ENCODE measurements around the gene TRIM8.
"Not testable (repeated sequence)": the region's sequence is repeated elsewhere in the genome, so short reads cannot be mapped to it uniquely, and the experiment has no call there.

The TRIM8 gene

DNA sequence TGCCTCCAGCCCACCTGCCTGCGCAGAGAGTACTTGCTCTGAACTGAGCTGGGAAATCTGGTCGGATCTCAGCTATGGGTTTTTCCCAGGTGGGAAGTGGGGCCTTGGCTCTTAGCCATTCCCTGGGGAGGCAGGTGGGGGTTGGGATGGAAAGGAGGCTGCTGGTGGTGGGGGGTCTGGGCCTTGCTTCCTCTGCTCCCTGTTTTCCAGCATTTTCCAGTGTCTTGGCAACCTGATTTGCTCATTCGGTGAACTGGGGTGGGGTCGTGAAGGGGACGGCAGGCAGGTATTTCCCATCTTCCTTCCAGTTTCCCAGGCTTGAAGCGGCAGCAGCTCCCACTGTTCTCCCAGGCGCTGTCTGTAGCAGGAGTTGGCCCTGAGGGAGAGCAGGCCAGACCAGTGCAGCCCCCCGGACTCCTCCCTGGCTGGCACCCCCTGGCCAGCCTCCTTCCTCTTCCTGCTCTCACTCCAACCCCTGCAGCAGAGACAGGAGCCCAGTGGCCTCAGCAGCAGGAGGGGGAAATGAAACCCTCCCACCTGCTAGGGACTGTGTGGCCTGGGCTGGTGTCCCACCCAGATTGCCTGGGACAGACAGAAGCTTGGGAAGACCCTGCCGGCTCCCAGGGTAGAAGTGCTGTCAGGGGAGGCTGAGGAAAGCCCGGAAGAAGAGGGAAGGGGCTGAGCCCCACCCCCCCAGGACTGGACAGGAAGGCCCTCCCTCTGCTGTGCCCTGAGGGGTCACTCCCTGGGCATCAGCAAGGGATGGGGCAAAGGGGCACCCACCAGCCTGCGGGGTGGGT, 6.6 kb downstream of the TRIM8 start:
- DNase-seq (ENCODE audit: low read depth): no peak

DNA sequence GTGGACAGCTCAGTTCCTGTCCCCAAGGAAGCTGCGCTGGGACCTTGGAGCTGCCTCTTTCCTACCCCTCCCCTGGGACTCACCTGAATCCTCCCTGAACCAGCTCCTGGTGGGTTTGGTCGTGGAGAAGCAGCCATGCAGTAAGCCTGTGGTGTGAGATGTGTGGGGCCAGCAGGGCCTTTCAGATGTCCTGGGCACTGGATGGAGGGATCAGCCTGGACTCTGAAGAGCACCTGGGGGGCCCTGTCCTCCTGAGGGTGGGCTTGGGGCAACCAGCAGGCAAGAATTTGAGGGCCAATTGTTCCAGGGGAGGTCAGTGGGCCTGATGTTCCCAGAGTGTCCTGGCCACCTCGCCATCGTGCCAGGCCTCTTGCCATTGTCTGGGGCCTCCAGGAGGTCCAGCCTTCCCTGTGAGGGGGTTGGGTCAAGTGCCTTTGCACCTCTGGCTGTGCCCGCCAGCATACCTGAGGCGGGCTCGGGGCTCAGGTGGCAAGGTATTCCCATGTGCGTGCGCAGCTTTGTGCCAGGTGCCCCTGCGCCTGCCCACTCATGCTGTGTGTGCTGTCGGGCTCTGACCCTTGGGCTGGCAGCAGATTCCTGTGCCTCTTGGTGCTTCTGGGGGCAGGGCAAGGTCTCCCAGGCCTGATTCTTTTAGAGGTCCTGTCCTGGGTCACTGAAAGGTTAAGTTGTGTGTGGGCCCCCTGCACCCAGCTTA, 7.3 kb downstream of the TRIM8 start:
- DNase-seq (ENCODE audit: low read depth): no peak

DNA sequence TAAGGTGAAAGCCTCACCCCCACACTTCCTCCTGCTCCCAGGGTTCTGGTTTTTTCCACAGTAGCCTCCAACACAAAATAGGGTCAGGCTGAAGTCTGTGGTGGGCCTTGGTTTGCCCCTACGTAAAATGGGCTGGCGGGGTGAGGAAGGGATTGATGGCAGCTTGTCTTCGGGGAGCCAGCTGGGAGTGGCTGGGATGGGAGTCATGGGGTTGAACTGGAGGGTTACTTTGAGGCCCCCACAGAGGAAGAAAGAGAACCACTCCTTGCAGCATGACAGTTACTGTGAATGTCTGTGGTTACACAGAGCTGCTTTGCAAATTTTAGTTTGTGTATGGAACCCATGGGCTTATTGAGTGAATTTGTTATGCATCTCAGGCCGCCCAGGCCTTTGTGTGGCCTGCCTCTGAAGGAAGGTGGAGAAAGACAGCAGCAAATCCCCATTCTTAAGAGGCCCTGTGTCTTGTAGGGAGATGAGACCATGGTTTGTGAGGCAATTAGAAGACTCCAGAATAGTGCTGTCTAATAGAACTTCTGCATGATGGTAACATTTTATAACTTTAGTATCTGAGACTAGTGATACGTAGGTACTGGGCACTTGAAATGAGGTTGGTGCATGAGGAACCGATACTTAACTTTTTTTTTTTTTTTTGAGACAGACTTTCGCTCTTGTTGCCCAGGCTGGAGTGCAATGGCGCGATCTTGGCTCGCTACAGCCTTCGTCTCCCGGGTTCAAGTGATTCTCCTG, 8.1 kb downstream of the TRIM8 start:
- no peak for DNase-seq (ENCODE audit: low read depth)

- no peak for DNase-seq (ENCODE audit: low read depth)
These were observed 8.8 kb downstream of the TRIM8 start for GRCh38 chr10:102653060-102653459.

GRCh38 chr10:102654566-102654965, 10.3 kb downstream of the TRIM8 start:
- no peak for DNase-seq (ENCODE audit: low read depth)

- no peak for DNase-seq (ENCODE audit: low read depth)
These were observed 10.7 kb downstream of the TRIM8 start for GRCh38 chr10:102654969-102655368.

DNA sequence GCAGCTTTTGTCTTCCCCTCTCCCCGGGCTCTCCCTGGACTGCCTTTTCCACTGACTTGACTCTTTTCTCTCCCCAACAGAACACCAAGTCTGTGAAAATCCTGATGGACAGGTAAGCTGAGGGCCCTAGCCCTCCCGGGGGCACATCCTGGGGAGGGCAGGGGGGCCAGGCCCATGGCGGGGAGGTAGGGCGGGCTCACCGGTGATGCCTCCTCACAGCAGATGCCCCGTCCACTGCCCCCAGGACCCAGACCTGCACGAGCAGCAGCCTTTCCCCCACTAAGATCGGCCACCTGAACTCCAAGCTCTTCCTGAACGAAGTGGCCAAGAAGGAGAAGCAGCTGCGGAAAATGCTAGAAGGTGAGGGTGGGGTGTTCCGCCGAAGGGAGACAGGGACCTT, 11.7 kb downstream of the TRIM8 start:
- DNase-seq (ENCODE audit: low read depth): no peak

GRCh38 chr10:102656791-102657371, 12.6 kb downstream of the TRIM8 start:
- DNase-seq (ENCODE audit: low read depth): no peak

DNA sequence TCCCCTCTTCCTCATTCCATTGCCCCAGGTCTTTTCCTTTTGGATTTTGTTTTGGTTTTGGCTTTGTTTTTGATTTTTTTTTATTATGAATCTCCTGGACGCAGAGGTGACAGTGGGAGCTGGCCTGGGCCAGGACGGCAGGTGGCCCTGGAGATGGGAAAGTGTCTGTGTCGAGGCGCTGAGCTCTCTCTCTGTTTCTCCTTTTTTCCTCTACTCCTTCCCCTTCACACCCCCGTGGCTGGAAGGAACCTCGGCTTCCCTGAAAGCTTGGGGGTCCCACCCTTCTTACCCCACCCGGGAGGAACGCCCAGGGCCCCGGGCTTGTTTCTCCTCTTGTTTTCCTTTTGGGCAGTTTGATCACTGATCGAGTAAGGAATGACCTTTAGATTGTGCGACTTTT, 13.2 kb downstream of the TRIM8 start:
- no peak for DNase-seq (ENCODE audit: low read depth)

DNA sequence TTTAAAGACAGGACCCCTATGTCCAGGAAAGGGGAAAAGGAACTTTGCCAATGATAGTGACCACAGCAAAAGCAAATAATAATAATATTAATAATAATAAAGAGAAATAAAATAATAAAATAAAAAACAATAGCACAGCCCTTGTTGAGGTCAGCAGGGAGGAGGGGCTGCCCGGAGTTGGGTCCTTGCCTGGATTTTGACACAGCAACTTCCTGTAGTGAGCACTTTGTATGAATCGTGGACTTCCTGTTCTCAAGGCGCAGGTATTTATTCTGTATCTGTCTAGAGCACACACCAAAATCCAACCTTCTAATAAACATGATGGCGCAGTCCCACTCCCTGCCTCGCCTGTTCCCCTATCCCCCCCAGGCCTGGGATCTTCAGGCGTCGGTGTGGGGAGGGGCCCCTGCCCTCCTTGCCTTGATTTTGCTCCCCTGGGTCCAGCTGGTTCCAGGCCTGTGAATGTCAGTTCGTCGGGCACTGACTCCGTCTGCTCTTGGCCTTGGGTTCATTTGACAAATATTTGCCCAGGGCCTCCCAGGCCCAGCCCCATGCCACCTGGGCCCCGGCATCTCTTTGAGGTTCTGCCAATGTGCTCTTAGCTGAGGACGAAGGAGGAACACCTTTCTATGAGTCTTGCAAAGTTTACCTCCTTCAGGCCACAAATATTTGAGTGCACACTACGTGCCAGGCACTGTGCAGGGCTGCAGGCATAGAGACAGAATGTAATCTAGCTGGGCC, 13.9 kb downstream of the TRIM8 start:
- DNase-seq (ENCODE audit: low read depth): no peak

- no peak for DNase-seq (ENCODE audit: low read depth)
These were observed 14.5 kb downstream of the TRIM8 start for GRCh38 chr10:102658802-102659201.

DNA sequence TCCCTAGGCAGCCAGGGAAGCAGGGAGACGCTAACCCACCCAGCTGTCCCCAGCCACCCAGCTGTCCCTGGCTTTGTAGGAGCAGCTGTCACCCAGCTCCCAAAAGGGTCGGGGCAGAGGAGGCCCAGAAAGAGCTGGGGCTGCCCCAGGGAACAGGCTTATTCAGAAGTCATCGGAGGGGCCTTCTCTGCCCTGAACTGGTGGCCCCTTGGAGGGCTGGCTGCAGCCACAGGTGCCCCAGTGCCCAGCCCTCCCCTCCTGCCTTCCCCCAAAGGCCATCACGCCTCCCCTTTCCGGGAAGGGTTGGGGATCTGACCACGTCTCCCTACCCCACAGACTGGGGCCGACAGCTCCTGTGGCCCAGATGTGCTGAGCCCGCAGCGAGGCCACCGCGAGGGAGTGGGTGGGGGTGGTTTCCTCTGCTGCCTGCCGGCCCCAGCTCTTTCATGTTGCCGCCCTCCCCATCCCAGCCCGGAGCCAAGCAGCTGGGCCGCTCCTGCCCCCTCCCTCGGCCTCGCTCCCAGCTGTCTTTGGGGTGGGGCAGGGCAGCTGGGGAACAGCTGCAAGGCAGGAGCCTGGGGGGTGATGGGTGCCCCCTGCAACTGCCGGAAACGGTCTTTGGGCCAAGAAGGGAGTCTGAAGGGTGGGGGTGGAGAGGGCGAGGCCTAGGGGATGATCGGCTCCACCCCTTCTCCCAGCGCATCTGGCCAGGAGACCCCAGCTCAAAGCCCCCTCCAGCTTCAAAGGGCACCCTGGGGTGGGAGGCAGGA, 16.8 kb downstream of the TRIM8 start:
- DNase-seq (ENCODE audit: low read depth): peak; percentile 46

DNA sequence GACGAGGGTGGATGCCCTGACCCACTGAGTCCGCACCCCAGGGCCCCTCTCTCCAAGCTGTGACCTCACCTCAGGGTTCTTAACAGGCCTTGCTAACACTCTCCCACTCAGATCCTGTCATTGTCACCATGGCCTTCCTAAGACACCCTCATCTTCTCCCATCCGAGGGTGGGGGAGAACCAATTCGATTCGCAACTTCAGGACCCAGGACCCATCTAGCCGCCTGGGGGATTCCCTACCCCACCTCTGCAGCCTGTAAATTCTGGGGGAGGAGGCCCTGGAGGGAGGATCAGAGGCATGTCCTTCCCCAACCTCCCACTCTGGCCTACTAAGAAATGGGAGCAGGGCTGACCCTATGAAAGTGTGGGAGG, 17.4 kb downstream of the TRIM8 start:
- no peak for DNase-seq (ENCODE audit: low read depth)

GRCh38 chr10:102665904-102666509, 21.7 kb downstream of the TRIM8 start:
- DNase-seq (ENCODE audit: low read depth): no peak

DNA sequence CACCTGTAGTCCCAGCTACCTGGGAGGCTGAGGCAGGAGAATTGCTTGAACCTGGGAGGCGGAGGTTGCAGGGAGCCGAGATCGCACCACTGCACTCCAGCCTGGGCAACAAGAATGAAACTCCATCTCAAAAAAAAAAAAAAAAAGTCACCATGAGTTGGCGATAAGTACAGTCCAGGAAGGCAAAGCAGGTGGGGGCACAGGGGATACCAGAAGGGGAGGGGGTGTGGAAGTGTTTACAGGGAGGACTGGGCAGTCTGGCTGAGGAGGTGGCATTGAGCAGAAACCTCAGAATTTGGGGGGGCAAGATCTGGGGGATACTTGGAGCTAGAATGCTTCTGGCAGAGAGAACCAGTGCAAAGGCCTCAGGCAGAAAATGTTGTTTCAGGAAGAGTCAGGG, 23.1 kb downstream of the TRIM8 start:
- DNase-seq (ENCODE audit: low read depth): not testable (repeated sequence)

DNA sequence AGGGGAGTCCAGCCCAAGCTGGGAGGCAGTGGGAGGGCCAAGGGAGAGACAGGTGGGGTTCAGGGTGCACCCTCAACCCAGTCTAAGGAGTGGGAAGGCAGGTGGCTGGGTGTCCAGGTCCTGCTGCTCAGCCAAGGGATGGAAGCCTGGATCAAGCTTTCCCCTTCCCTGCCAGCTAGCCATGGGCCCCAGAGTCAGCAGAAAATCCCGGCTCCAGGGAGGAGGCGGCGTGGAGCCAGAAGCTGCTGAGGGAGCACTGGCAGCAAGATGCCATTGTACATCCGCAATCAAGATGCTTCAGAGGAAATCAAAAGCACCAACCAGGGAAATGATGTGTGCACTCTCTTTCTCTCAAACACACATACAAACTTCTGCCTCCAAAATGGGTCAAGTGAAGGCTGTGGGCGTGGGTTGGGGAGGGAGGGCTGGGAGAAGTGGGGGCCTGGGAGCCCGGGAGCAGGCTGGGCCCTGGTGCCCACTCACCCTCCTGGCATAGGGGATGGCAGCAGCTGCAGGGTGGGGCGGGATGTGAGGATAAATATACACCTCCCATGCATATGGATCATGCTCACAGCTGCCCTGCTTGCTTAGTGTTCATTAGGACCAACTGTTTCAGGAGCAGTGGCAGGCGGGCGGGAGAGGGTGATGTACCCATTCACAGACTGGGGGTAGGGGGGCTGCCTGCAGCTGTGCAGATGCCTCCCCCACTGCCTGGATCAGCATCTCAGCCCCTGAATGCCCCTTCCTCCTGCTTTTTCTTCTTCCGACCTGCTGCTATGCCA, 24.2 kb downstream of the TRIM8 start:
- DNase-seq (ENCODE audit: low read depth): no peak

GRCh38 chr10:102669206-102670064, 25.2 kb downstream of the TRIM8 start:
- DNase-seq (ENCODE audit: low read depth): no peak

DNA sequence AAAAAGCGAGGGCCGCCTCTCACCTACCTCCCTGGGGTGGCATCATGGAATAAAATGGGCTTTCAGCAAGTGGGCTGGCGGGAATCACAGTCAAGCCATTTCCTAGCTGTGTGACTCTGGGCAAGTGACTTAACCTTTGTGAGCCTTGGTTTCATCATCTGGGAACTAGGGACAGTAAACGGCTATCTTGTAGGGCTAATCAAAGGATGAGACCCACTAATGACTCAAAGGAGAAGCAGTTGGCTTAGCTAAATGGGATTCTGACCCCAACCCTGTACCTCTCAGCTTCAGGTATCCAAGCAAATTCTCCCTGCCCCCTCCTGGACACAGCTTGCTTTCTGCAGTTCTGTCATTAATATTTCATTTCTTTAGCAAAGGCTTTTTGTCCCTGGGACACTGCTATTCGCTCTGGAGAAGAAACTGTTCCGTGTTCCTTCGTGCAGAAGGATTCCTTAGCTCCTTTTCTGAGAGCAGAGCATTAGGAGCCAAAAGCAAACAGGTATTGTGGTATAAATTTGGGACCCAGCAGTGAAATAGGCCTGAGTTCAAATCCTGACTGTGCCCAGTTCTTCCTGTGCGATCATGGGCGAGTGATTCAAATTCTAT, 25.9 kb downstream of the TRIM8 start:
- DNase-seq (ENCODE audit: low read depth): no peak
